Neural cell (in vitro differentiated cells): Measurements from ENCODE around the gene HIVEP3. TPM values are rescaled to one million over a fixed set of nuclear protein-coding genes. Genes with fewer than 3 reads are reported as not detected.

Experiments
- H2AFZ ChIP-seq: fragments of 200-600, 300-800 bp; sonication (generic), shearing (Covaris generic); 2 replicates; pipeline ENCODE4 v1.6.0; 2014; ENCODE audit warnings: low read depth, mild to moderate bottlenecking, antibody characterized with exemption, low read length, moderate library complexity
- H3F3A ChIP-seq: fragments of 200-600 bp; shearing (Covaris generic); 2 replicates; pipeline ENCODE4 v1.6.1; 2016; ENCODE audit warnings: mild to moderate bottlenecking, moderate library complexity, mixed read lengths, antibody characterized with exemption, low read length; ENCODE audit not compliant: insufficient read depth, poor library complexity, severe bottlenecking
- H3K27ac ChIP-seq: fragments of 200-600, 300-800 bp; sonication (generic), shearing (Covaris generic); 2 replicates; pipeline ENCODE4 v1.5.1; 2014; ENCODE audit warnings: mild to moderate bottlenecking, low read length, moderate library complexity
- H3K27me3 ChIP-seq: fragments of 300-800, 200-600 bp; sonication (generic), shearing (Covaris generic); 2 replicates; pipeline ENCODE4 v1.6.0; 2014; ENCODE audit warnings: mild to moderate bottlenecking, low read depth, low read length, moderate library complexity; ENCODE audit not compliant: insufficient read depth
- H3K36me3 ChIP-seq: fragments of 300-800, 200-600 bp; sonication (generic), shearing (Covaris generic); 2 replicates; pipeline ENCODE4 v1.5.1; 2014; ENCODE audit warnings: mild to moderate bottlenecking, antibody characterized with exemption, low read length, moderate library complexity; ENCODE audit not compliant: insufficient read depth
- H3K4me2 ChIP-seq: fragments of 300-800, 200-600 bp; sonication (generic), shearing (Covaris generic); 2 replicates; pipeline ENCODE4 v1.6.0; 2014; ENCODE audit warnings: mild to moderate bottlenecking, low read length
- H3K4me3 ChIP-seq: fragments of 300-800, 200-600 bp; sonication (generic), shearing (Covaris generic); 2 replicates; pipeline ENCODE4 v1.5.1; 2014; ENCODE audit warnings: mild to moderate bottlenecking, low read length, moderate library complexity
- H3K79me2 ChIP-seq: fragments of 200-600 bp; shearing (Covaris generic); replicated peaks from 2 replicates; pipeline ENCODE4 v1.6.0; 2014; ENCODE audit warnings: mild to moderate bottlenecking, low read length, moderate library complexity; ENCODE audit not compliant: insufficient read depth
- H3K9ac ChIP-seq: fragments of 300-800, 200-600 bp; sonication (generic), shearing (Covaris generic); 2 replicates; pipeline ENCODE4 v1.6.1; 2016; ENCODE audit warnings: mild to moderate bottlenecking, low read length, mixed read lengths
- H3K9me2 ChIP-seq: fragments of 200-600 bp; shearing (Covaris generic); 2 replicates; pipeline ENCODE4 v1.6.1; 2016; ENCODE audit warnings: mild to moderate bottlenecking, low read length, mixed read lengths; ENCODE audit not compliant: insufficient read depth
- H3K9me3 ChIP-seq: fragments of 200-600, 300-800 bp; sonication (generic), shearing (Covaris generic); 2 replicates; pipeline ENCODE4 v1.6.1; 2016; ENCODE audit warnings: mild to moderate bottlenecking, mixed run types, low read length, moderate library complexity, mixed read lengths
- H4K20me1 ChIP-seq: fragments of 200-600 bp; shearing (Covaris generic); 2 replicates; pipeline ENCODE4 v1.6.1; 2016; ENCODE audit warnings: mild to moderate bottlenecking, mixed run types; ENCODE audit not compliant: insufficient read depth
- EP300 ChIP-seq: fragments of 450-650 bp; conservative IDR thresholded peaks from 2 replicates; pipeline ENCODE4 v1.6.1; 2014; ENCODE audit warnings: antibody characterized with exemption, mild to moderate bottlenecking, moderate library complexity; ENCODE audit not compliant: poor library complexity, severe bottlenecking
- EZH2 ChIP-seq: fragments of 200-600, 300-800 bp; shearing (Covaris generic), sonication (generic); IDR thresholded peaks from 2 replicates; pipeline ENCODE4 v1.6.1; 2014; ENCODE audit warnings: antibody characterized with exemption, low read length, borderline replicate concordance, mild to moderate bottlenecking; ENCODE audit not compliant: insufficient read depth, poor library complexity, severe bottlenecking
- MXI1 ChIP-seq: fragments of 450-650 bp; conservative IDR thresholded peaks from 2 replicates; pipeline ENCODE4 v1.6.1; 2014; ENCODE audit warnings: antibody characterized with exemption, mild to moderate bottlenecking; ENCODE audit not compliant: poor library complexity, severe bottlenecking
- POLR2AphosphoS5 ChIP-seq: IDR thresholded peaks from 2 replicates; pipeline ENCODE4 v1.6.1; 2012
- RAD21 ChIP-seq: fragments of 450-650 bp; conservative IDR thresholded peaks from 2 replicates; pipeline ENCODE4 v1.6.1; 2014; ENCODE audit warnings: antibody characterized with exemption, mild to moderate bottlenecking, moderate library complexity
- SMC3 ChIP-seq: fragments of 450-650 bp; conservative IDR thresholded peaks from 2 replicates; pipeline ENCODE4 v1.6.1; 2014; ENCODE audit warnings: antibody characterized with exemption, mild to moderate bottlenecking, moderate library complexity; ENCODE audit not compliant: poor library complexity
- TAF1 ChIP-seq: IDR thresholded peaks from 2 replicates; pipeline ENCODE4 v1.6.1; 2012; ENCODE audit warnings: low read depth
- polyA plus RNA-seq: library from polyadenylated mRNA; depleted of rRNA; stranded (reverse); fragments of >200 nt; gene quantifications from 2 replicates; pipeline ENCODE4 v1.2.3, GENCODE V29; 2014
- TF ChIP-seq, protein P1 (sequence below): IDR thresholded peaks from 2 replicates; pipeline ENCODE4 v1.6.1; 2012; ENCODE audit warnings: borderline replicate concordance
- TF ChIP-seq, protein P2 (sequence below): fragments of 450-650 bp; IDR thresholded peaks from 2 replicates; pipeline ENCODE4 v1.5.1; 2014; ENCODE audit warnings: antibody characterized with exemption, mild to moderate bottlenecking, moderate library complexity; ENCODE audit not compliant: poor library complexity, severe bottlenecking

HIVEP3 gene
- polyA plus RNA-seq, 1 donor from 2014 or later: 2.6 TPM

DNA sequence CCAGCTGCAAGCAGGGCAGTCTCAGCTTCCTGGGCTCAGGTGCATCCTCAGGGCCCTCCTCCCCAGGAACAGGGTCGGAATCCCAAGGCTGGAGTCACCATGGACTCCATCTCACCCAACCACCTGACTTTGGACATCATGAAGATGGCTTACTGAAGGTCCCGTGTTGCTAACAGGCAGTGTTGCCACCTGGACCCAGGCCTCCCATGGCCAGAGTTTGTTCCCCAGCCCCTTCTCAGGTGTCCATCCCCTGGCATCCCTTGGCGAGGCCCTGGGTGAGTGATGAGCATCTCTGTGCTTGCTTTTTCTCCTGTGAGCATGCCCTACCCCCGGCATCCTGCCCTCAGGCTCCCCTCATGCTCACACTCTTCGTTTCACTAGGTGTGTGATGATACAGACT, 332.5 kb downstream of the HIVEP3 start:
- Histone ChIP-seq H2AFZ (no peak overlapping the region), H3K36me3 (no peaks in the 10 kb centered on the region), H3K9me3 (no peaks in the 10 kb centered on the region), H3K4me3 (no peak overlapping the region), H3K79me2 (no peaks in the 10 kb centered on the region), H3K4me2 (no peak overlapping the region), H3K27ac (no peak overlapping the region), H3K27me3 (no peaks in the 10 kb centered on the region), H4K20me1 (no peaks in the 10 kb centered on the region), H3K9ac (no peak overlapping the region), H3F3A (no peaks in the 10 kb centered on the region), H3K9me2 (no peaks in the 10 kb centered on the region)
- TF ChIP-seq SMC3: no peak
- no peak for TF ChIP-seq POLR2AphosphoS5
- TF ChIP-seq, protein P1, sequence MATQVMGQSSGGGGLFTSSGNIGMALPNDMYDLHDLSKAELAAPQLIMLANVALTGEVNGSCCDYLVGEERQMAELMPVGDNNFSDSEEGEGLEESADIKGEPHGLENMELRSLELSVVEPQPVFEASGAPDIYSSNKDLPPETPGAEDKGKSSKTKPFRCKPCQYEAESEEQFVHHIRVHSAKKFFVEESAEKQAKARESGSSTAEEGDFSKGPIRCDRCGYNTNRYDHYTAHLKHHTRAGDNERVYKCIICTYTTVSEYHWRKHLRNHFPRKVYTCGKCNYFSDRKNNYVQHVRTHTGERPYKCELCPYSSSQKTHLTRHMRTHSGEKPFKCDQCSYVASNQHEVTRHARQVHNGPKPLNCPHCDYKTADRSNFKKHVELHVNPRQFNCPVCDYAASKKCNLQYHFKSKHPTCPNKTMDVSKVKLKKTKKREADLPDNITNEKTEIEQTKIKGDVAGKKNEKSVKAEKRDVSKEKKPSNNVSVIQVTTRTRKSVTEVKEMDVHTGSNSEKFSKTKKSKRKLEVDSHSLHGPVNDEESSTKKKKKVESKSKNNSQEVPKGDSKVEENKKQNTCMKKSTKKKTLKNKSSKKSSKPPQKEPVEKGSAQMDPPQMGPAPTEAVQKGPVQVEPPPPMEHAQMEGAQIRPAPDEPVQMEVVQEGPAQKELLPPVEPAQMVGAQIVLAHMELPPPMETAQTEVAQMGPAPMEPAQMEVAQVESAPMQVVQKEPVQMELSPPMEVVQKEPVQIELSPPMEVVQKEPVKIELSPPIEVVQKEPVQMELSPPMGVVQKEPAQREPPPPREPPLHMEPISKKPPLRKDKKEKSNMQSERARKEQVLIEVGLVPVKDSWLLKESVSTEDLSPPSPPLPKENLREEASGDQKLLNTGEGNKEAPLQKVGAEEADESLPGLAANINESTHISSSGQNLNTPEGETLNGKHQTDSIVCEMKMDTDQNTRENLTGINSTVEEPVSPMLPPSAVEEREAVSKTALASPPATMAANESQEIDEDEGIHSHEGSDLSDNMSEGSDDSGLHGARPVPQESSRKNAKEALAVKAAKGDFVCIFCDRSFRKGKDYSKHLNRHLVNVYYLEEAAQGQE: no peak
- no peak for TF ChIP-seq EP300

DNA sequence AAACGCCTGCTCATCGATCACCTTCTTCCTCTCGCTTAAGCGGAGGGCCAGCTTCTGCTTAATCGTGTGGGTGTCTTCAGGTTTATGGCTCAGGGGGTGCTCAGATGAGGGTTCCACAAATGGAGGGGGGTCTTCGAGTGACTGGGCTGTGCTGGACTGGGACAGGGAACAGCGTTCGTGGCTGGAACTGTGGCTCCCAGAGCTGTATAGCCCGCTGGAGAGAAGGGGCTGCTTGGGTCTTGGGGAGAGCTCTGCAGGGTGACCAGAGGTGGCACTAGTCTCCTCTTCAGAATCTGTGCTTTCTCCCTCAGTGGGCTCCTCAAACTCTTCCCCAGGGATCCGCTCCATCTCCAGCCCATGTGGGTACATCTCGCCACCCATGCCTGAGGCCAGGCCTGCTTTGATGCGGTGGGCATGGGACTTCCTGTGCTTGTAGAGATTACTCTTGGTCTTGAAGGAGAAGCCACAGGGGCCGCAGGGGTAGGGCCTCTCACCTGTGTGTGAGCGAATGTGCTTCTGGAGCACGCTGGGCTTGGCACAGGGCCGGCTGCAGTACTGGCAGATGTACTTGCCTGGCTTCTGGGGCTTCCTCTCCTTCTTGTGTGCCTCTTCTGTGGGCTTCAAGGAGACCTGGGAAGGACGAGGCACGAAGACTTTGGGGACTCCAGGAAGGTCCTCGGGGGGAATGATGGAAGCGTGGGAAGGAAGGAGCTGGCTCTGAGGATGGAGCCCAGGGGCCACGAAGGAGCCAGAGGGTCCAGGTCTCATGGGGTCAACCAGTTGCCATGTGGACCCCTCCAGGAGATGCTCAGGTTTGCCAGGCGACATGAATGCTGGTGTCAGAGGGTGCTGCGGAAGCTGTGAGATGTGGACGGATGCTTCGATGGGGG, 334.8 kb downstream of the HIVEP3 start:
- Histone ChIP-seq H3K4me3 (no peak overlapping the region), H3K4me2 (no peak overlapping the region), H3K27ac (no peak overlapping the region), H3F3A (no peaks in the 10 kb centered on the region), H4K20me1 (no peaks in the 10 kb centered on the region), H3K9me2 (no peaks in the 10 kb centered on the region), H3K36me3 (no peaks in the 10 kb centered on the region), H3K27me3 (no peaks in the 10 kb centered on the region), H2AFZ (no peak overlapping the region), H3K79me2 (no peaks in the 10 kb centered on the region), H3K9ac (no peak overlapping the region), H3K9me3 (no peaks in the 10 kb centered on the region)
- no peak for TF ChIP-seq SMC3
- TF ChIP-seq EP300: no peak
- no peak for TF ChIP-seq MXI1
- no peak for TF ChIP-seq TAF1
- TF ChIP-seq, protein P1: no peak
- no peak for TF ChIP-seq EZH2
- TF ChIP-seq, protein P2, sequence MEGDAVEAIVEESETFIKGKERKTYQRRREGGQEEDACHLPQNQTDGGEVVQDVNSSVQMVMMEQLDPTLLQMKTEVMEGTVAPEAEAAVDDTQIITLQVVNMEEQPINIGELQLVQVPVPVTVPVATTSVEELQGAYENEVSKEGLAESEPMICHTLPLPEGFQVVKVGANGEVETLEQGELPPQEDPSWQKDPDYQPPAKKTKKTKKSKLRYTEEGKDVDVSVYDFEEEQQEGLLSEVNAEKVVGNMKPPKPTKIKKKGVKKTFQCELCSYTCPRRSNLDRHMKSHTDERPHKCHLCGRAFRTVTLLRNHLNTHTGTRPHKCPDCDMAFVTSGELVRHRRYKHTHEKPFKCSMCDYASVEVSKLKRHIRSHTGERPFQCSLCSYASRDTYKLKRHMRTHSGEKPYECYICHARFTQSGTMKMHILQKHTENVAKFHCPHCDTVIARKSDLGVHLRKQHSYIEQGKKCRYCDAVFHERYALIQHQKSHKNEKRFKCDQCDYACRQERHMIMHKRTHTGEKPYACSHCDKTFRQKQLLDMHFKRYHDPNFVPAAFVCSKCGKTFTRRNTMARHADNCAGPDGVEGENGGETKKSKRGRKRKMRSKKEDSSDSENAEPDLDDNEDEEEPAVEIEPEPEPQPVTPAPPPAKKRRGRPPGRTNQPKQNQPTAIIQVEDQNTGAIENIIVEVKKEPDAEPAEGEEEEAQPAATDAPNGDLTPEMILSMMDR: no peak
- no peak for TF ChIP-seq POLR2AphosphoS5
- no peak for TF ChIP-seq RAD21
